Sigmoid colon (tissue), 4 donors: ENCODE data around the gene DSCAML1.

Experiments
- EP300 ChIP-seq, 4 donors: sonication (generic); formaldehyde crosslinking; IDR thresholded peaks; one replicate each; pipeline ENCODE4 v1.6.1; 2017; ENCODE audit warnings: antibody characterized with exemption in 4 of 4
- POLR2AphosphoS5 ChIP-seq, 4 donors: sonication (generic); formaldehyde crosslinking; IDR thresholded peaks; one replicate each; pipeline ENCODE4 v1.6.1; 2017; ENCODE audit warnings: antibody characterized with exemption in 4 of 4
- TF ChIP-seq, protein P1 (sequence below), 4 experiments: fragments of 450-650 bp in 3 of 4; fragments of 200-600 bp in 1 of 4; IDR thresholded peaks; one replicate each; pipeline ENCODE4 v1.5.1; 2016 to 2019; ENCODE audit warnings: antibody characterized with exemption in 4 of 4, mild to moderate bottlenecking in 3 of 4, moderate library complexity in 2 of 4

DNA sequence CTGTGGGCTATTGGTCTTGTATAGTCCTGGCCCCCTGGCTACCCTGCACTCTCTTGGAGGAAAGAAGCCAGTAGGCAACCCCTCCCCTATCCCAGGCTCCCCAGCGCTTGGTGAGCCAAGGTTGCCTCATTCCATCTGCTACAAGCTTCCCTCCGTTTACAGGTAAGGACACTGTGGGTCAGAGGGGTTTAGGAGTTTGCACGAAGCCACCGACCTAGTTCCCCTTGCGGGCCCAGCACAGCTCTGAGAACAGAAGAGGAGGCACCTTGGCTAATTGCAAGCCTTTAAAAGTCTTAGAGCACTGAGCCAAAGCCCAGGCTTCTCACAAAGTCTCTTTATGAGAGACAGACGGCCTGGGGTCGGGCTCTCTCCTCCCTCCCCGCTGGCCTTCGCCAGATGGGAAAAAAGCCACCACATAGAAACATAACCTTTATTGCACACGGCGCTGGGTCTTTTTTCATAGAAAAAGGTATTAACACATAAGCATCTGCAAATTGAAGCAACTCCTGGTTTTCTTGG is 369.6 kb downstream of the DSCAML1 start:
- TF ChIP-seq, protein P1, sequence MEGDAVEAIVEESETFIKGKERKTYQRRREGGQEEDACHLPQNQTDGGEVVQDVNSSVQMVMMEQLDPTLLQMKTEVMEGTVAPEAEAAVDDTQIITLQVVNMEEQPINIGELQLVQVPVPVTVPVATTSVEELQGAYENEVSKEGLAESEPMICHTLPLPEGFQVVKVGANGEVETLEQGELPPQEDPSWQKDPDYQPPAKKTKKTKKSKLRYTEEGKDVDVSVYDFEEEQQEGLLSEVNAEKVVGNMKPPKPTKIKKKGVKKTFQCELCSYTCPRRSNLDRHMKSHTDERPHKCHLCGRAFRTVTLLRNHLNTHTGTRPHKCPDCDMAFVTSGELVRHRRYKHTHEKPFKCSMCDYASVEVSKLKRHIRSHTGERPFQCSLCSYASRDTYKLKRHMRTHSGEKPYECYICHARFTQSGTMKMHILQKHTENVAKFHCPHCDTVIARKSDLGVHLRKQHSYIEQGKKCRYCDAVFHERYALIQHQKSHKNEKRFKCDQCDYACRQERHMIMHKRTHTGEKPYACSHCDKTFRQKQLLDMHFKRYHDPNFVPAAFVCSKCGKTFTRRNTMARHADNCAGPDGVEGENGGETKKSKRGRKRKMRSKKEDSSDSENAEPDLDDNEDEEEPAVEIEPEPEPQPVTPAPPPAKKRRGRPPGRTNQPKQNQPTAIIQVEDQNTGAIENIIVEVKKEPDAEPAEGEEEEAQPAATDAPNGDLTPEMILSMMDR (IDR thresholded peaks at IDR 0.05) = no peak
- TF ChIP-seq POLR2AphosphoS5 (IDR thresholded peaks at IDR 0.05) (no peak), EP300 (IDR thresholded peaks at IDR 0.05) (no peak)
